ENCODE data around the gene EMX1. TPM values are rescaled to one million over a fixed set of nuclear protein-coding genes. Genes with fewer than 3 reads are reported as not detected.

The EMX1 gene
- total RNA-seq, 4 donors from 2014 or later, result 0.38 to 4.0 TPM; not detected in 2

GRCh38 chr2:72887740-72888437 lies 29.4 kb upstream of the EMX1 start:
- ATAC-seq (ENCODE audit: low FRiP score) (peak; percentile 86), DNase-seq (ENCODE audit: low spot score) (peak; percentile 79)
- peak in 1 of 3 donors; percentile 70 for TF ChIP-seq CTCF (IDR thresholded peaks at IDR 0.05)

- no peak for DNase-seq (ENCODE audit: low spot score)
Observed at GRCh38 chr2:72888438-72889202, 28.7 kb upstream of the EMX1 start.

GRCh38 chr2:72889991-72890390 lies 27.3 kb upstream of the EMX1 start:
- no peak for DNase-seq (ENCODE audit: low spot score)
- ATAC-seq (ENCODE audit: low FRiP score), result no peak
- TF ChIP-seq CTCF (IDR thresholded peaks at IDR 0.05), result no peak

More at GRCh38 chr2:72888438-72889202, 28.7 kb upstream of the EMX1 start:
- TF ChIP-seq CTCF (IDR thresholded peaks at IDR 0.05), result no peak
- no peak for ATAC-seq (ENCODE audit: low FRiP score)

GRCh38 chr2:72891091-72891818 lies 26.1 kb upstream of the EMX1 start:
- TF ChIP-seq CTCF (IDR thresholded peaks at IDR 0.05), result no peak
- DNase-seq (ENCODE audit: low spot score) (no peak), ATAC-seq (ENCODE audit: low FRiP score) (no peak)

DNA sequence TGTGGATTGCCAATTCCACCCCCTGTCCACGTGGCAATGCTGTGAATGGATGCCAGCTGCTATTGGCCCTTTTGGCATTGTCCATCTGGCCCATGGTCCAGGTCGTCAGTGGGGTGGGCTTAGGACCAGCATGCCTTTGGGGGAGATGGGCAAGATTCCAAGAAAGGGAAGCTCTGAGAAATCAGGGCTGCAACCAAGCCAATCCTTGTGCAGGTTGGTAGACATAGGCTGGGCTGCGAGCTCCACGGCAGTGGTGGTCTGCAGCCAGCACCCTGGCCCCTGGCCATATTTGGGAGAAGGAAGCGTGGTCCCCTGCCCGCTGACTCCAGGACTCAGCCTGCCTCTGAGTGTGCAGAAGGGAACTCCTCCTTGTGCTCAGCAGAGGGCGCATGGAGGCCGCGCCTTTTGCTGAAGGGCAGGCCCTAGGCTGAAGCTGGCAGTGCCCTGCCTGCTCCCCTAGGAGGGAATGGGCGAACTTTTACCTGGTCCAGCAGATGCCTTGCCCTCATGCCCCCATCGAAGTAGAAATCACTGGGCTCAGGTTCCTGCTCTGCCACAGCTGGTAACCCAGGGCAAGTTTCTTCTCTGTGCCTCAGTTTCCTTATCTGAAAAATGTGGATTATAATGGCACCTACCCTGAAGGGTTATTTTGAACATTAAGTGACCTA lies 24.7 kb upstream of the EMX1 start:
- peak in 1 of 3 donors; percentile 38 for TF ChIP-seq CTCF (IDR thresholded peaks at IDR 0.05)
- no peak for DNase-seq (ENCODE audit: low spot score)
- ATAC-seq (ENCODE audit: low FRiP score), result peak; percentile 37

DNA sequence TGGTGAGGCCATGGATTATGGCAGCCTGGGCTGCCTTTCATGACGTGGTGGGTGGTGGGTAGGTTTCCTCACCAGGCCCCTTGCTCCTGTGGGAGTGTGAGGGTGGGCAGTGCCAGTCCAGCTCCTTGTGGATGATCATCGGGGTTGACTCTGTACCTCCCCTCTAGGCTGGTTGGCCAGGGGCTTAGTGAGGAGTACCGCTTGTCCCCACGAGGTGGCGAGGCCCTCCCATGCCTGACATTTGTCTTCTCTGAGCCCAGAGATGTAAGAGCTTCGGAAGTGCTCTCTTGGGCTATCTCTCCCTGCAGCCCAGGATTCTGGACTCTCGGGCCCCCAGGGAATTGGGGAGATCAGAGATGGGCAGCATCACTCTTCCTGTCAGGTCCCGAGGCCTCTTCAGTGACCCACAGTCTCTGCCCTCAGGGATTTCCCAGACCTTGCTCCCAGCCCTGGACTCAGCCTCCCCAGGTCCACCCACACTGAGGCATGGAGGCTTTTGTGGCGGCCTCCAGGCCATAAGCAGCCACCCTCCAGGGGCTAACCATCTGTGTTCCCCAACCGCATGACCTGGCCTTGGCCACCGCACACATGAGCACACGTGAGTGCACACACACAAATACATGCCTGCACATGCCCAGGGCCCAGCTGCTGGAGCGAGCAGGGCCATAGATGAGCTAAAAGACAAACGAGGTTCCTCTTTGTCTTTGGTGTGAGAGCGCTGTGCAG lies 23.6 kb upstream of the EMX1 start:
- no peak for TF ChIP-seq CTCF (IDR thresholded peaks at IDR 0.05)
- ATAC-seq (ENCODE audit: low FRiP score) (no peak), DNase-seq (ENCODE audit: low spot score) (no peak)
